Spleen (tissue), 7 donors: ENCODE measurements around the gene CNGA3.

Experiments used
- POLR2A ChIP-seq, 3 donors: fragments of 450-650 bp; IDR thresholded peaks; one replicate each; pipeline ENCODE4 v1.5.1; 2017; ENCODE audit warnings: antibody characterized with exemption in 3 of 3, mild to moderate bottlenecking in 1 of 3
- POLR2AphosphoS5 ChIP-seq, 3 donors: sonication (generic); formaldehyde crosslinking; IDR thresholded peaks; one replicate each; pipeline ENCODE4 v1.5.1; 2017; ENCODE audit warnings: antibody characterized with exemption in 3 of 3
- TF ChIP-seq, protein P1 (sequence below), 11 experiments: fragments of 200-600 bp in 7 of 11; fragments of 450-650 bp in 4 of 11; sonication (generic) in 4 of 11; IDR thresholded peaks in 8 of 11; conservative IDR thresholded peaks in 3 of 11; 1 replicate in 7 of 11; 2 replicates in 4 of 11; pipeline versions ENCODE4 v1.4.0 to v1.8.0; 2016 to 2021; ENCODE audit warnings: antibody characterized with exemption in 11 of 11, inconsistent platforms in 4 of 11, mild to moderate bottlenecking in 1 of 11
- donor health status: DM: no; HTN: no; CAD: no; lungs with moderate emphysema.
- donor health status: DM: no; HTN: no; CAD: no.
- donor health status: DM: no; HTN: no; CAD: no.

DNA sequence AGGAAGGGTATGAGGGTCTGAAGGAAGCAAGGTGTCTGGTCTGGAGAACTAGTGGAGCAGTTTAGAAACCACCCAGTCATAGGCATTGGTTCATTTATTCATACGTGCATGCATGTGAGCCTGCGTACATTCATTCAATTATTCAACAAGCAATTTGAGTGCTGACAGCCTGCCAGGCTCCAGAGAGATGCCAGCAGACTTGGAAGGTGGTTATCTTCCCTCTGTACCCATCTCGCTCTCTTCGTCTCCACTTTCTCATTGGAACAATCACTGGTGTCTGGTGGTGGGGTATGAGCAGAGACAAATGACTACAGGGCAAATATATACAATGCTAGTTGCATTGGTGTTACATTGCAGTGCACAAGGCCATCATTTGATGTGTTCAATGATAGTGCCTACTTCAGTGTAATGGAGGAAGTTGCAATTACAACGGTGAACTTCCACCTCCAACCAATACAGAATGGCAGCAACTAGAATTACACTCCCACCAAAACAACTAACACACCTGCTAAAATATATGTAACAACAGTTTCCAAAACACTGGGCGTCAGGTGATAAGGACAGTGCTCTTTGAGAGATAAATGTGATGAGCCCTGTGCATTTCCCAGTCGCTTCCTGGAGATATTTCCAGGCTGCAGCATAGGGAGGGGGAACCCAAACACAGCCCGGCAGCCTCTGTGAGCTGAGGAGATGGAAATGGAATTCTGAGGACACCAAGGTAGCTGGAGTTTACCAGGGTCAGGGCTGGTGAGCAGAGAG is 32.6 kb upstream of the CNGA3 start:
- TF ChIP-seq POLR2A (IDR thresholded peaks at IDR 0.05) (no peak), POLR2AphosphoS5 (IDR thresholded peaks at IDR 0.05) (no peak)
- TF ChIP-seq, protein P1, sequence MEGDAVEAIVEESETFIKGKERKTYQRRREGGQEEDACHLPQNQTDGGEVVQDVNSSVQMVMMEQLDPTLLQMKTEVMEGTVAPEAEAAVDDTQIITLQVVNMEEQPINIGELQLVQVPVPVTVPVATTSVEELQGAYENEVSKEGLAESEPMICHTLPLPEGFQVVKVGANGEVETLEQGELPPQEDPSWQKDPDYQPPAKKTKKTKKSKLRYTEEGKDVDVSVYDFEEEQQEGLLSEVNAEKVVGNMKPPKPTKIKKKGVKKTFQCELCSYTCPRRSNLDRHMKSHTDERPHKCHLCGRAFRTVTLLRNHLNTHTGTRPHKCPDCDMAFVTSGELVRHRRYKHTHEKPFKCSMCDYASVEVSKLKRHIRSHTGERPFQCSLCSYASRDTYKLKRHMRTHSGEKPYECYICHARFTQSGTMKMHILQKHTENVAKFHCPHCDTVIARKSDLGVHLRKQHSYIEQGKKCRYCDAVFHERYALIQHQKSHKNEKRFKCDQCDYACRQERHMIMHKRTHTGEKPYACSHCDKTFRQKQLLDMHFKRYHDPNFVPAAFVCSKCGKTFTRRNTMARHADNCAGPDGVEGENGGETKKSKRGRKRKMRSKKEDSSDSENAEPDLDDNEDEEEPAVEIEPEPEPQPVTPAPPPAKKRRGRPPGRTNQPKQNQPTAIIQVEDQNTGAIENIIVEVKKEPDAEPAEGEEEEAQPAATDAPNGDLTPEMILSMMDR (IDR thresholded peaks at IDR 0.05 in 8 of 11, conservative IDR thresholded peaks at IDR 0.05 in 3 of 11): no peak
